ENCODE results near the gene ARL16. TPM values are rescaled to one million over a fixed set of nuclear protein-coding genes. Genes with fewer than 3 reads are reported as not detected.

The ARL16 gene
- total and polyA plus RNA-seq, 2 experiments from 2014 or later = 40.4 to 54.9 TPM

DNA sequence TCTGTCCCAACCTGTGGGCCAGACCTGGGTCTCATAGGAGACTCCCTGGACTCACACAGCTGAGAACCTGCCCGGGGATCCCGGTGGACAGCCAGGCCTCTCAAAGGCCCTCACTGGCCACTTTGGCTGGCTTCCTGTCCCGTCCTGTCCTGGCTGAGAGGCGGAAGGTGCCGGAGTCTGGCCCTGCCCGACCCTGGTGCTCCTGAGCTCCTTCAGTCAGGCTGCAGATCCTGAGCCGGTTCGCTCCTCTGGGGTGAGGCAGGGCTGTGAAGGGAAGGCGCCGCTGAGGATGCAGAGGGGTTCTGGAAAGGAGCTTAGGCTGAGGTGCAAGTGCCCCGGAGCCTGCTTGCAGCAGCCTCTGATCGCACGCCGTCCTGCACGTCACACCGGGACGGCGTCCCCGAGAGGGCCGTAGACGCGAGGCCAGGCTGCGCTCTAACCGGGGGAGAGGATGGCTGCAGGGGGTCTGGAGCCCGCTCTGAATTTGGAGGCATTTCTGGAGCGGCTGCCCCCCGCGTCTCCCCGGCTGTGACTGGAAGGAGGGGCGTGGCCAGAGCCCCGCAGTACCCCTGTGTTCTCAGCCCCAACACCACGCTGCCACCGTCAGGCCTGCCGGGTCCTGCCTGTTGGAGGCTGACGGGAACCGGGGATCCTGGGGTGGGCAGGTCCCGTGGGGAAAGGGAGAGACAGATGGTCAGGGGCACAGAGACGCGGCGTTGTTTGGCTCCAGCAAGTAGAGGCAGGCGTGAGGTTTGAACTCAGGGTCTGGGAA lies 4.4 kb upstream of the ARL16 start (continued):
- TF ChIP-seq ETS1 (IDR thresholded peaks at IDR 0.05) (no peak), ZNF331 (CRISPR knock-in tag; IDR thresholded peaks at IDR 0.05; ENCODE audit: low read depth) (no peak)

- H3K27ac Mint-ChIP-seq = no peak overlapping the region
- Histone ChIP-seq H3F3A (replicated peaks; ENCODE audit: low read depth) (peaks cover 18% of the 10 kb centered on the region), H3K9me2 (ENCODE audit: insufficient read depth) (no peaks in the 10 kb centered on the region), H2AFZ (no peak overlapping the region), H3K36me3 (ENCODE audit: insufficient read depth) (no peaks in the 10 kb centered on the region), H3K4me3 (no peak overlapping the region), H3K27ac (ENCODE audit: low read depth) (no peak overlapping the region), H4K20me1 (replicated peaks; ENCODE audit: insufficient read depth) (peaks cover 8% of the 10 kb centered on the region; the same call in 1 of the 2 replicates), H3K4me1 (ENCODE audit: insufficient read depth) (peaks cover 6% of the 10 kb centered on the region), H3K4me2 (no peak overlapping the region), H3K79me2 (replicated peaks; ENCODE audit: insufficient read depth) (peaks cover 38% of the 10 kb centered on the region), H3K27me3 (ENCODE audit: insufficient read depth) (no peaks in the 10 kb centered on the region)
- peak overlapping the region; percentile 17; the same call in 1 of the 3 replicates for H3K4me3 Mint-ChIP-seq
- DNase-seq (ENCODE audit: low spot score) (no peak), ATAC-seq (no peak)
- H3K36me3 Mint-ChIP-seq (ENCODE audit: low read depth) = peaks cover 46% of the 10 kb centered on the region
- peaks cover 18% of the 10 kb centered on the region for H3K27me3 Mint-ChIP-seq (ENCODE audit: insufficient read depth, low read depth, poor library complexity)
- H3K4me1 Mint-ChIP-seq = peaks cover 12% of the 10 kb centered on the region
- no peaks in the 10 kb centered on the region; the same call in 2 of the 3 replicates for H3K9me3 Mint-ChIP-seq
- TF ChIP-seq EZH2phosphoT487 (IDR thresholded peaks at IDR 0.05; ENCODE audit: unreplicated experiment) (no peak), POLR2AphosphoS5 (IDR thresholded peaks at IDR 0.05; ENCODE audit: low read depth) (no peak), REST (IDR thresholded peaks at IDR 0.05; ENCODE audit: unreplicated experiment) (no peak), ZNF114 (CRISPR knock-in tag; IDR thresholded peaks at IDR 0.05) (no peak), STAT1 (IDR thresholded peaks at IDR 0.05; ENCODE audit: unreplicated experiment) (no peak), ZNF331 (CRISPR knock-in tag; IDR thresholded peaks at IDR 0.05; ENCODE audit: low read depth) (no peak), ETS1 (IDR thresholded peaks at IDR 0.05) (no peak), NANOG (IDR thresholded peaks at IDR 0.05; ENCODE audit: borderline replicate concordance) (no peak), CREB1 (CRISPR knock-in tag; IDR thresholded peaks at IDR 0.05; ENCODE audit: low read depth) (no peak), JUNB (IDR thresholded peaks at IDR 0.05; ENCODE audit: unreplicated experiment) (no peak), EZH2 (IDR thresholded peaks at IDR 0.05; ENCODE audit: low read depth, unreplicated experiment) (no peak)
- TF ChIP-seq, protein P1, sequence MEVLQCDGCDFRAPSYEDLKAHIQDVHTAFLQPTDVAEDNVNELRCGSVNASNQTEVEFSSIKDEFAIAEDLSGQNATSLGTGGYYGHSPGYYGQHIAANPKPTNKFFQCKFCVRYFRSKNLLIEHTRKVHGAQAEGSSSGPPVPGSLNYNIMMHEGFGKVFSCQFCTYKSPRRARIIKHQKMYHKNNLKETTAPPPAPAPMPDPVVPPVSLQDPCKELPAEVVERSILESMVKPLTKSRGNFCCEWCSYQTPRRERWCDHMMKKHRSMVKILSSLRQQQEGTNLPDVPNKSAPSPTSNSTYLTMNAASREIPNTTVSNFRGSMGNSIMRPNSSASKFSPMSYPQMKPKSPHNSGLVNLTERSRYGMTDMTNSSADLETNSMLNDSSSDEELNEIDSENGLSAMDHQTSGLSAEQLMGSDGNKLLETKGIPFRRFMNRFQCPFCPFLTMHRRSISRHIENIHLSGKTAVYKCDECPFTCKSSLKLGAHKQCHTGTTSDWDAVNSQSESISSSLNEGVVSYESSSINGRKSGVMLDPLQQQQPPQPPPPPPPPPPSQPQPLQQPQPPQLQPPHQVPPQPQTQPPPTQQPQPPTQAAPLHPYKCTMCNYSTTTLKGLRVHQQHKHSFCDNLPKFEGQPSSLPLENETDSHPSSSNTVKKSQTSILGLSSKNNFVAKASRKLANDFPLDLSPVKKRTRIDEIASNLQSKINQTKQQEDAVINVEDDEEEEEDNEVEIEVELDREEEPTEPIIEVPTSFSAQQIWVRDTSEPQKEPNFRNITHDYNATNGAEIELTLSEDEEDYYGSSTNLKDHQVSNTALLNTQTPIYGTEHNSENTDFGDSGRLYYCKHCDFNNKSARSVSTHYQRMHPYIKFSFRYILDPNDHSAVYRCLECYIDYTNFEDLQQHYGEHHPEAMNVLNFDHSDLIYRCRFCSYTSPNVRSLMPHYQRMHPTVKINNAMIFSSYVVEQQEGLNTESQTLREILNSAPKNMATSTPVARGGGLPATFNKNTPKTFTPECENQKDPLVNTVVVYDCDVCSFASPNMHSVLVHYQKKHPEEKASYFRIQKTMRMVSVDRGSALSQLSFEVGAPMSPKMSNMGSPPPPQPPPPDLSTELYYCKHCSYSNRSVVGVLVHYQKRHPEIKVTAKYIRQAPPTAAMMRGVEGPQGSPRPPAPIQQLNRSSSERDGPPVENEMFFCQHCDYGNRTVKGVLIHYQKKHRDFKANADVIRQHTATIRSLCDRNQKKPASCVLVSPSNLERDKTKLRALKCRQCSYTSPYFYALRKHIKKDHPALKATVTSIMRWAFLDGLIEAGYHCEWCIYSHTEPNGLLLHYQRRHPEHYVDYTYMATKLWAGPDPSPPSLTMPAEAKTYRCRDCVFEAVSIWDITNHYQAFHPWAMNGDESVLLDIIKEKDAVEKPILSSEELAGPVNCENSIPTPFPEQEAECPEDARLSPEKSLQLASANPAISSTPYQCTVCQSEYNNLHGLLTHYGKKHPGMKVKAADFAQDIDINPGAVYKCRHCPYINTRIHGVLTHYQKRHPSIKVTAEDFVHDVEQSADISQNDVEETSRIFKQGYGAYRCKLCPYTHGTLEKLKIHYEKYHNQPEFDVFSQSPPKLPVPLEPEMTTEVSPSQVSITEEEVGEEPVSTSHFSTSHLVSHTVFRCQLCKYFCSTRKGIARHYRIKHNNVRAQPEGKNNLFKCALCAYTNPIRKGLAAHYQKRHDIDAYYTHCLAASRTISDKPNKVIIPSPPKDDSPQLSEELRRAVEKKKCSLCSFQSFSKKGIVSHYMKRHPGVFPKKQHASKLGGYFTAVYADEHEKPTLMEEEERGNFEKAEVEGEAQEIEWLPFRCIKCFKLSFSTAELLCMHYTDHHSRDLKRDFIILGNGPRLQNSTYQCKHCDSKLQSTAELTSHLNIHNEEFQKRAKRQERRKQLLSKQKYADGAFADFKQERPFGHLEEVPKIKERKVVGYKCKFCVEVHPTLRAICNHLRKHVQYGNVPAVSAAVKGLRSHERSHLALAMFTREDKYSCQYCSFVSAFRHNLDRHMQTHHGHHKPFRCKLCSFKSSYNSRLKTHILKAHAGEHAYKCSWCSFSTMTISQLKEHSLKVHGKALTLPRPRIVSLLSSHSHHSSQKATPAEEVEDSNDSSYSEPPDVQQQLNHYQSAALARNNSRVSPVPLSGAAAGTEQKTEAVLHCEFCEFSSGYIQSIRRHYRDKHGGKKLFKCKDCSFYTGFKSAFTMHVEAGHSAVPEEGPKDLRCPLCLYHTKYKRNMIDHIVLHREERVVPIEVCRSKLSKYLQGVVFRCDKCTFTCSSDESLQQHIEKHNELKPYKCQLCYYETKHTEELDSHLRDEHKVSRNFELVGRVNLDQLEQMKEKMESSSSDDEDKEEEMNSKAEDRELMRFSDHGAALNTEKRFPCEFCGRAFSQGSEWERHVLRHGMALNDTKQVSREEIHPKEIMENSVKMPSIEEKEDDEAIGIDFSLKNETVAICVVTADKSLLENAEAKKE (CRISPR knock-in tag; IDR thresholded peaks at IDR 0.05) = no peak
These were observed 3.0 kb upstream of the ARL16 start for GRCh38 chr17:81686614-81687013.

Measured in GM23338 (cell line).